NCI-H2196 (cell line): ENCODE data around the gene PTPRR.
"Not testable (repeated sequence)": the region's sequence is repeated elsewhere in the genome, so short reads cannot be mapped to it uniquely, and the experiment has no call there.

ENCODE experiments used
- DNase-seq: peaks from one replicate; lab custom pipeline; 2025; ENCODE audit not compliant: unreplicated experiment; lab: John Stamatoyannopoulos, UW

Gene PTPRR

DNA sequence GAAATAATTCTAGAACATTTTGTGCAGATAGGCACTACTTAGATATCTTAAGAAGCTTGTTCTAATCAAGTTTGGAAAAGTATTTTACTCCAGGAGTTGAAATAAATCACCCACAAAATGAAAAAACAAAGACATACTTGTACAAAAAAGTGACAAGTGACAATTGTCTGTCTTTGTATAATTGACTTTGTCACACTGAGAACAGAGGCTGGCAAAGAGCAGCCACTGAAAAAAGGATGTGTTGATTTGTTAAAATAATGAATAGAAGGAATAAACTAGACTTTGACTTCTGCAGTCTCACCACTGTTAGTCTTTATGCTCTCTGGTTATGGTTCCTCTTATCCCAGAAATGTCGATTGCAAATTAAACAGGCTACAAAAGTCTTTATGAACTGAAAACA lies 77.6 kb downstream of the PTPRR start:
- no peak for DNase-seq

DNA sequence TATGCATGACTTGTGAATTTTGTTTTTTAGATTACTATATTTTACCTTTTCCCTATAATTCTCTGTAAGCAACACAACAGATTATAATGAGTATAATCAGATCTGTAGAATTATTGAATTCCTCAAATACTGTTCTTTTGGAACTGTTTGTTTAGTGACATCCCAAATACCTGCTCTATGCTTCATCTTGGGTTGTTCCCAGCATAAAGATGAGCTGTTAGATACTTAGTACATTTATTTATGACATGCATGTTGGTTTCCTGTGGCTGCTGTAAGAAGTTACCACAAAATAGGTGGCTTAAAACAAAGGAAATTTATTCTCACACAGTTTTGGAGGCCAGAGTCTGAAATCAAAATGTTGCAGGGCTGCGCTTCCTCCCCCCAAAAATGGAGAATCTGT lies 78.4 kb downstream of the PTPRR start:
- no peak for DNase-seq

DNA sequence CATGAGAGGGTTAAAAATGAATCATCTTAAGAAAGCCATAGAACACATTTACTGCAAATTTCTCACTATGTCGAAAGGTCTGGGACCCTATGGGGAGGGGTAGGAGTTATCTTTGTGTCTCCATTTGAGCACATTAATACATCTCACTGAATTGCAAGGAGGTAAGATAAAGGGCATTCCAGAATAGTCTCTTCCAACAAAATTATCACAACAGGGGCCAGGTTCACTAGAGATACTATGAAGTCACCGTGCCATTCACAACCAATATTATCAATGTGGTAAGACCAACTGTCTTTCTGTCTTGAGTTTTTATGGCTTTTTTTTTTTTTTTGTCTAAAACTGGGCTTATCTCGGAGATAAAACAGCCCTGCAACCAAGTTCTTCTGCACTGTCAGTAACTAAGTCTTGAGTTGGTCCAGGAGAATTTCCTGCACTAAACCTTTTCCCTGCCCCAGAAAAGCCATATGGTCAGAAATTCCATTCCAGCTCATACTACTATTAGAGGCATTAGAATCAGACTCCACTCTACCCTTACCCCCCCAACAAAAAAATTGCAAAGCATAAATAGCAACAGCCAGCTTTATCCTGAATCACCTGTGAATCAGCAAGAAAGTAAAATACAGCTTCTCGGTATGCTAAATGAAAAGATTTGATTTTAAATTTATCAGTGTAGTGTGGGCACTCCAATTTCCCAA lies 79.7 kb downstream of the PTPRR start:
- DNase-seq, result no peak

DNA sequence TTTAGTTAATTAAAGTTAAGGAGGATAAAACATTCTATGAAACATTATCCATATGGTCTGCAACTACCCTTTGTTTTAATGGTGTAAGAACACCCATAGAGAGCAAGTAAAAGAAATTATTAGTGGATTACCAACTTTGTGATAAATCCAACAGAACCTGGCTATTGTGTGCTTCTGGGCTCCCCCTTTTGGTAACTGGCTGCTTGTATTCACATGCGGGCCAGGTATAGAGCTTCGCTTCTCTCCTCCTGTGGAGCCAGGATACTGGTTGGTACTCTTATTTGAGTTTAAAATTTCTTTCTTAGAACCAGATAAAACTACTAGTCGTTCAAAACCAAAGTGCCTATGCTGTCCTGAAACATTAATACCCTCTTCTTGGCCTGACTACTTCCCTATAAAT lies 81.0 kb downstream of the PTPRR start:
- no peak for DNase-seq

DNA sequence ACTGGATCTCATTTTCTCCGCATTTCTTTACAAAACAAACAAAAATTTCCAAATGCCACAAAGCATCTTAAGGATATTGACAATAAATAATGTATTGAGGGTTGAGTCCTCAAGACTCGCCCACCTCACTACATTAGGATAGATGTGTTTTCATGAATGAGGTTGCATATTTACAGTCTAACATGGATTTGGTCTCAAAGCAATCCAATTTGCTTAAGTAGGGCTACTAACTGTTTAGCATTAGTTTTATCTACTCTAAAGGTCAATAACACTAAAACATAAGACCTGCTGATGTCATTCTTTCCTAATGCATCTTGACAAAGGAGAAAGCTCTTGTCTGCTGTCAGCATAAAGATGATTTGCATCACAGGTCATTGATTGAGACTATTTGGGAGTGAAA lies 82.4 kb downstream of the PTPRR start:
- DNase-seq, result no peak

DNA sequence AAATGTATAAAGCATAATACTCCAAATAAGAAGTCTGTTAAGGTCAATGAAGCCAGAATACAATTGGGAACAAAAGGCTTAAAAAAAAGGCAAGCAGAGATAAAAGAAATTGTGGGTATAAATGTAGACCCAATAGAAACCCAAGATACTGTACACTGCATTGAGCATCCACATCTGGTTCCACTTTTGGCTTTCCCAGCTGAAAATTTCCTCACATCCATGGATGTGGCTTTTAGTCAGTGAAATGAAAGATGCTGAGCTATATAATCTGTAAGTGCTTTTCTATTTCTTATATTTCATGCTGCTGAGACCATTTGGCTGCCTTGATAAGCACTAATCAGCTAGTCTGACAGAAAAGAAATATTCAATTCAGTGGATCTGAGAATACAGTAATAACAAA lies 83.5 kb downstream of the PTPRR start:
- no peak for DNase-seq

DNA sequence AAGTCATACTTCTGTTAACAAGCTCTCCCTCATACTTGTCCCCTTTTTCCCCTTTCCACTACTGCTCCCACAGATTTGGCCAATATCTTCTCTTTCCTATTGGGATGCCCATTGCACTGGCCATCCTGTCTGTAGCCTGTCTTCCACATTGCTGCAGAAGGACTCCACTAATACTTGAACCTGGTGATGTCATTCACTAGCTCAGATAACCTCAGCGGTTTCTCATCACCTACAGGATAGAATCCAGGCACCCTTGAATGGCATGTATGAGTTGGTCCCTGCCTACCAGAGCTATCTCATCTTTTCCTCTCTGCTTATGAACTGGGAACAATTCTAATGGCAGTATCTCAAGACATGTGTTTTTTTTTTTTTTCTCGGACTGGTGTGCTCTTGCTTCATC lies 84.6 kb downstream of the PTPRR start:
- DNase-seq, result no peak

DNA sequence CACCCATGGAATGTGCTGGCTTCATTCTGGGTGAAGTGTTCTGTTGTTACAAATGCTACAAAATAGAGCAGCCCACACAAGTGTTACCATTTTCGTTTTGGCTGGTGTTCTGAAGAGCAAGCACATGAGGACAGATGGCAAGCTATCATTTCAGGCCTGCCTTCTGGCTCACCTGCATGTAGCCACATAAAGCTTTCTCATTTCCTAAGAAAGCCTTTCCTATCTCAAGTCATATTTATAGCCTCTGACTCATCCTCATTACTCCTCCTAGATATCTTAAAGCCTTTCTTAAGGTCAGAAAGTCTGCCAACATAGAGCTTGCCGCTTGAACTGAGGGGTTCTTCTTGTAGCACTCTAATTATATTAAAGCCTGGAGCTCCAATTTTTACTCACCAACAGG lies 89.0 kb downstream of the PTPRR start:
- no peak for DNase-seq

DNA sequence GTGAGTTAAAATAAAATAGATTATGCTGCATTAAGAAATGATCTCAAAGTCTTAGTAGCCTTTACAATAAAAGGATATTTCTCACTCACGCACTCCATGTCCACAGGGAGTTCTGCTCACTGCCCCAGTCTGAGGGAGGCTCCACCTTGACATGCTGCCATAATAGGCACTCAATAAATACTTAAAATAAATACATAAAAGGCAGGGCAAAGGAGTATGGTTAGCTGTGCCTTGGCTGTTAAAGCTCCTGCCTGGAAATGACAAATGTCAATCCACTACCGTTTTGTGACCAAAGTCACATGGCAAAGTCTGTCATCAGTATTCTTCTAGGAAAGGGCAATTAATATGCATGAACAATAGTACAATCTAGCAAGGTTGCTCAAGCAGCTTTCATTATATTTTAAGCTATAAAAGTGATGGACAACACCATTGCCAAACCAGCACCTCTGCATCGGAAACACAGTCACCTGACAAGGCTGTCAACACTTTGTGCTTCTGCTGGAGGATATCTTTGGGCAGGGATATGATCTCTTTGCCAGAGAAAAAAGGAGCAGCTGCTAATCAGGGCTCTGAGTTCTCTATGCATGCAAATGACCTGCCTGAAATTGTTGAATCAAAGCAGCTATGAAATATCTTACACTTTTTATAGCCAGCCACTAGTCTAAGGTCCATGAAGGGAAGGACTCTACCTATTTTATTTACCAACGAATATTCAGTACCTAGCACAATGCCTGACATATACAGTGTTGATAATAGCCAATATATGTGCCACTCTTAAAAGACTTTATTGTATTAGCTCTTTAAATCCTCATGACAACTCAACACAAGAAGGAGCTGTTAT lies 90.1 kb downstream of the PTPRR start:
- no peak for DNase-seq

DNA sequence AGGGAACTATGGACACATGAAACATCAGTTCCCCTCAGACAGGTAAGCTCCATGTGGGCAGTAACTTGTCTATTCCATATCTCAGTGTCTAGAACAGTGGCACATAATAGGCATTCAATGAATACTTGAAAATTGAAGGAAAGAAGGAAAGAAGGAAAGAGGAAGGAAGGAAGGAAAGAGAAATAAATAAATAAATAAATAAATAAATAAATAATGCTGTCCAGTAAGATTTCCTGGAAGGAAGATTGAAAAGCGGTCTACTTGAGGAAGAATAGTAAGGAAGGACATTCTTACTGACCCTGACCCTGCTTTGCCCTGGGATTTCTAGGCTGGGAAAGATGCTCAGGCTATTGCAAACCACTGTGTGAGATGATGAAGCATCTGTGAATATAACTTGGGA lies 91.5 kb downstream of the PTPRR start:
- no peak for DNase-seq

DNA sequence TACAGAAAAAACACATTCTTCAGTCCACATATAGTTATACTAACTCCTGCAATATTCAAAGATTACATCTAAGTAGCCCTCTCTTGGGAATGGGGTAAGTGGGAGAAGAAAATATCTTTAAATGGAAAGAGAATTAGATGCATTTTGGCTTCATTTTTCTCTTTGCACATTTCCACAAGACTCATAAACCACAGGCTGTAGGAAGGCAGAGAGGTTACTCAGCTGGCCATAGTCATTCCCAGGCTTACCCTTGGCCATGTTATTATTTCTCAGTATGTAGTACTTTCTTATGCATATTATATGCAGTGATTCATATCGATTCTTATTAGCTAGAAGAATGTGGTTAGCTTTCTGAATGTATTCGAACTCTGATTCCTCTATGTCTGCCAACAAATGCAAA lies 92.2 kb downstream of the PTPRR start:
- DNase-seq, result no peak

DNA sequence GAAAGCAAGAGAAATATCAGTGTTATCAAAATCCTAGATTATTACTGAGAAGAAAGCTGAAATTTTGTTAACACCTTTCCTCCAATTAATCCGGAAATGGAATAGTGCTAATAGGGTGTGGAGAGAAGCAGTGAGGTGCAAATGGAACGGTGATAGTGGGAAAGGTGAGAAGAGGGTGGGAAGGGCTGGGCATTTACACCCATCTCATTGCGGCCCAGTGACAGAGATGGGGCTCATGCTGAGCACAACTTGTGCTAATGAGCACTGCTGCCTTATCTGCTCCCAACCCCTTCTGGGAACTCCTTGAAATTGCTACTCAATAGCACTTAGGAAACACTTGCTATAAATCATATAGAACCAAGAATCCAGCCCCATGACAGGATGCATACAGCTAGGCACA lies 94.4 kb downstream of the PTPRR start:
- DNase-seq, result no peak

DNA sequence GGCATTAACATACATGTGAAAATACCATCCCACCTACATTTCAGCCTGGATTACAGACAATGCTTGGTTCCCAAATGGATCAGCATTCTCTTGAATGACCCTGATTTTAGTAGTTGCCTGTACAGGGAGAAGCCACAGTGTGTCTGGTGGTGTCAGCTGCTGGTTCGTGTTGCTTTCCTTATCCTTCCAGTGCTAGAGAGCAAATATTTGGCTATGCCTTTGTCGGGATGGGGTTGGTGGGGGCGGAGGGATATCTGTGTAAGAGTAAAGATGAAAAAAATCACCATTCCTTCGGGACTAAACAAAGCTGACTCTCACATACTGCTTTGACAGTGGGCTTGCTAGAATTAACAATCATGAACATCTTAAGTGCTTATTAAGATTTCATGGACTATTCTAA lies 96.0 kb downstream of the PTPRR start:
- DNase-seq, result no peak

DNA sequence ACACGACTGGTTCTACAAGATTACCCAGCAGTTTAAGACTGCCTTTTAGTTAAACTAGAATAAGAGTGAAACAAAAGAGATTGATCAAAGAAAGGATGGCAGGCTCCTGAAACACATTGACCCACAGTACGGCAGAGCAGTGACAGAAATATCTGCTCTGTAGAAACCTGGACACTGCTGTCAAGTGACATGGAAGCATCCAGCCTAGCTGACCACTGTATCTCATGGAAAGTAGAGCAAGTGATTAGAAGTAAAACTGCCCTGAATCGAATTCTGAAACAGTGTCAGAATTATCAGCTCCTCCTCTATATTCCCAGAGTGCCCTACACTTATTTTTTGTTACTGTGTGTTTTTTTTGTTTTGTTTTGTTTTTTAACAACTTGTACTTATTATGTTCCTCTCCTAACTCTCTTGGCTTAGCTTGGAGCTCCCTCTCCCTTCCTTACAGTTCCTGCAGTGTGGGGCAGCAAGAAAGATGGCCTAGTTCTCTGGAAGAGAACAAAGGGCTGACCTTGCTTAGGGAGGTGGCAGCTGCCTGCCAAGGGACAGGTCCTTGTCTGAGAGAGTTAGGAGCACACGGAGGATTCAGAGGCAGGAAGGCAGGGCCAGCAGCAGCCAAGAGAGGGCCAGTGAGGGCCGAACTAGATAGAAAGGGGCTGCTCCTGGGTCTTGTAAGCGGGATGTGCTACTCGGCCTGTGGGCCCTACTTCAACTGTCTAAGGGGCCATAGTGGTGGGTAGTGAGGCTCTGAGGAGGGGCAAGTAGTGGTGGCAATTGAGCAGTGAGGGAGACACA lies 97.2 kb downstream of the PTPRR start:
- no peak for DNase-seq

DNA sequence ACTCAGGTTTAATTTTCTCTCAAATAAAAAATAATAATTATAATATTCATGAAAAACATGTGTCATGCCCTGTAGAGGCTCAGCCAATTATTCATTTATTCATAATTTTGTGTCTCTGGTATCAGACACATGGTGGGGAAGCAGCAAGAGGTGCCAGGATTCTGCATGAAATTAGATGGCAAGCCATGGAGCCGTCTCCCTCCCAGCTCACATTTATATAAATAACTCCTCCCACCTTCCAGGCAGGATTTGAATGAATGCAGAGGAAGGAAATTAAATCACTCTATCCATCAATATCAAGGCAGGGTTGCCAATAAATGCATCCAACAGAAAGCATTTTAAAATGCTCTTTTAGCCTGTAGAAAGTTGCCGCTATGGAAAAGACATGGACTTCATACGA lies 98.1 kb downstream of the PTPRR start:
- DNase-seq, result no peak

DNA sequence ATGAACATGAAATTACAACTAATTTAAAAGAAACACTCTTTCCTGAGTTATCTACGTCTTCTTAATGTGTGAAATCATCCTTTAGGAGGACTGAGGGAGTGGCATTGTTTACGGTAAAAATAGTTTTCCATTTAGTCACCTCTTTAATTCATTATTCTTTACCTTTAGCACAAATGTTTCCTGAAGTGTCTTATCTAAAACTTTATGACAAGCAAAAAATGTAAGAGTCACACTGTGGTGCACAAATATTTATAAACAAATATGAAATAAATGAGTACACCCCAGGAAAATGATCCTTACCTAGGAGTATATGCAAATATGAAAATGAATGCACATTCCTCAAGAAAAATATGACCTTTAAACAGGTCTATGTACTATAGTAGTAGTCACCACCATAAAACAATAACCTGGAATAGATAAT lies 104.6 kb downstream of the PTPRR start:
- DNase-seq, result no peak

DNA sequence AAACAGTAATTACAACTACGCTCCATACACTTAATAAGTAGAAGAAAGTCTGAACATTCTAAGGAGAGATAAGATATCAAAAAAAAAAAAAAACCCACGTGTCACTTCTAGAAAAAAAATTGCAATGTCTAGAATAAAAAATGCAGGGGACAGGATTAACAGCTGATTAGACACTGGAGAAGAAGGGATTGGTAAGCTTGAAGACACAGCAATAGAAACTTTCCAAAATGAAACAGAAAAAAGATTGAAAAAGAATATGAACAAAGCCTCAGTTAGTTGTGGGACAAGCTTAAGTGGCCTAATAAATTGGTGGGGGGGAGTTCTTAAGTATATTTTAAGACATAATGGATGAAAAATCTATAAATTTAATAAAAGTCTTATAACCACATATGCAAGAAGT lies 105.5 kb downstream of the PTPRR start:
- DNase-seq, result no peak

DNA sequence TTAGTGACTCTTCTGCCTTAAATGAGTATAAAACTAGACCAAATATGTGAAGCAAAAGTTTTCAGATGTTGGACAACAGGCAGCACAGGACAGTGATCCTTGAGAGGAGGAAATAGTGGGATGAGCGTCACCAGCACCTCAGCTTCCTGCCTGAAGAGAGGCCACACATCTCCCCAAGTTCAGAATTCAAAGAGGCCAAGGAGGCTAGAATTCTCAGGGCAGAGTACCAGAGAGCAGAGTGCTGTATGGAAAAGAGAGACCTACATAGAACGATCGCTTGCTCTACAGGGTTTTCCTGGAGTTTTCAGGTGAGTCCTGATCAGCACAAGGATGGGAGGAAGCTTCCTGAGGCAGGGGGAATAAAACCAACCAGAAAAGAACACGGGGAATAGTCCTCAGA lies 107.0 kb downstream of the PTPRR start:
- DNase-seq, result no peak

DNA sequence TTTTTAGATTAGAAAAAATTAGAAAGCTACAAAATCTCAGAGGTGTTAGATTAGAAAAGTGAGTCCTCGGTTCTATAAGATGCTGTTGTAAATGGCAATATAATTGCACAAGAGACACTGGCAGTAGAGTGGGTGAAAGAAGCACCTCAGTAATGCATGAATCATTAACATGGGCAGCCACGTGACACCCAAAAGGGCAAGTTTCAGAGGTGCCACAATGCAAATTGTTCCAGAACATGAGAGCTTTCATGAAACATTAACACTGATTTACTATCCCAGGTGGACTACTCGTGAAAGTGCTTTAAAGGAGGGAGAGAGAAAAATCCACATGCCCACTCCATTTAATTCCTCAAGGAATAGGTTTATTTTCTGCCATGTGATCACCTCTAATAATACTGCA lies 108.4 kb downstream of the PTPRR start:
- DNase-seq, result no peak

DNA sequence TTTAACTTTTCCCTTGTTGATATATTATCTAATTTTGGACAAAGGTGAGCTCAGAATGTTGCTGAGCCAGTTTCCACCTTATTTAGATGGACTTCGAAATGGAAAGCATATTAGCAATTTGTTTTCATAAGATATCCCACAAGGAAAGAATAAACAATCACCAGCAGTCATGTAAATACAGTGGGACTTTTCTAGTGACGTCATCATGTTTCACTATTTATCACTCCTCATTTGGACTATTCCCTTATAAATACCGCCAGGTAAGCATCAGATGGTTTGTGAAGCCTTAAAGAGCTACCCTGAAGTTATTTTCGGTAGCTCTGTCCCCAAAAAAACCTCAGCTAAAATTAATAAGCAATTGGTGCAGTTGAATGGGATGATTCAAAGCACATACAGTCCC lies 110.7 kb downstream of the PTPRR start:
- no peak for DNase-seq

DNA sequence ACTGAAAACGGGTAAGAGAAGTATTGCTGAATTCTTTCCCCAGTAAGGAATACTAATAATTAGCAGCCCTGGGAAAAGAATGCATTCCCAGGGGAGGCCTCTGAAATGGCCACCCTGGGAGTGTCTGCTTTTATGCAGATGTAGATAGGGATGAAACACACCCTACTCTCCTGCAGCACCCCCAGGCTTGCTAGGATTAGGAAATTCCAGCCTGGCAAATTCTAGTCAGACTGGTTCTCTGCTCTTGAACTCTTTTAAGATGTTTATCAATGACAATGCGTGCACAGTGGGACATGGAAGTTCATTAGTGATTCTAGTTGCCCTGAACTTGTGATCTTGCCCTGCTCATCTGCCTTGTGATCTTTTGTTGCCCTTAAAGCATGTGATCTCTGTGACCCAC lies 112.5 kb downstream of the PTPRR start:
- DNase-seq, result not testable (repeated sequence)

DNA sequence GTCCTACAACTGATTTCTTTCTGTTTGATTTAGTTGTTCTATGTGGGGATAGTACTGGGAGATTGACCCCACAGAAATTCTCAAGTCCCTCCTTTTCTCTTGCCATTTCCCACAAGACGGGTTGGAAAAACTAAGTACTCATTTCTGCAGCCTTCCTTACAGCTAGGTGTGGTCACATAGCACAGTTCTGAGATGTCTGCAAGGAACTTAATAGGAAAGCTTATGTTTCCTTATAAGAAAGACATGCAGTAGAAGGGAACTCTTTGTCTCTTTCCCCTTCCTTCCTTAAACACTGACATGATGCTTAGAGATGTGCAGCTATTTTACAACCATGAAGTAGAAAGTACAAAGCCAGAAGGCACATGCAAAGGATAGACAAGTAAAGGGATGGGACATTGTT lies 113.7 kb downstream of the PTPRR start:
- no peak for DNase-seq
